Mesendoderm (in vitro differentiated cells): ENCODE data around the gene PGM5.
A peak's percentile ranks its signal among the peaks of the same experiment; 100 is the strongest.
"Not testable (repeated sequence)": the region's sequence is repeated elsewhere in the genome, so short reads cannot be mapped to it uniquely, and the experiment has no call there.

Source experiments
- DNase-seq: peaks from one replicate; pipeline ENCODE4 v3.0.0; 2013
- H2AK5ac ChIP-seq: 2 replicates; pipeline ENCODE4 v1.6.1; 2013; ENCODE audit warnings: low read length, inconsistent platforms
- H2BK120ac ChIP-seq: 2 replicates; pipeline ENCODE4 v1.6.1; 2013; ENCODE audit warnings: low read depth, mild to moderate bottlenecking, low read length, moderate library complexity, mixed read lengths
- H2BK15ac ChIP-seq: replicated peaks from 2 replicates; pipeline ENCODE4 v1.6.1; 2013; ENCODE audit warnings: low read depth, mild to moderate bottlenecking, moderate library complexity
- H2BK5ac ChIP-seq: 2 replicates; pipeline ENCODE4 v1.6.1; 2013; ENCODE audit warnings: low read length, inconsistent platforms
- H3K18ac ChIP-seq: 2 replicates; pipeline ENCODE4 v1.6.1; 2013; ENCODE audit warnings: mild to moderate bottlenecking, low read length, mixed read lengths
- H3K23ac ChIP-seq: one replicate; pipeline ENCODE4 v1.6.1; 2013; ENCODE audit warnings: low read length
- H3K27ac ChIP-seq: 2 replicates; pipeline ENCODE4 v1.5.1; 2013; ENCODE audit warnings: low read depth, mild to moderate bottlenecking, inconsistent platforms, low read length, moderate library complexity
- H3K27me3 ChIP-seq: 2 replicates; pipeline ENCODE4 v1.6.1; 2013; ENCODE audit warnings: low read length, control low read depth, mild to moderate bottlenecking, inconsistent platforms; ENCODE audit not compliant: insufficient read depth, poor library complexity
- H3K36me3 ChIP-seq: 2 replicates; pipeline ENCODE4 v1.6.1; 2013; ENCODE audit warnings: low read length, inconsistent platforms; ENCODE audit not compliant: control insufficient read depth, insufficient read depth
- H3K4ac ChIP-seq: one replicate; pipeline ENCODE4 v1.6.1; 2013; ENCODE audit warnings: low read depth, mild to moderate bottlenecking, low read length, moderate library complexity
- H3K4me1 ChIP-seq: 2 replicates; pipeline ENCODE4 v1.6.1; 2013; ENCODE audit warnings: low read depth, low read length, inconsistent platforms; ENCODE audit not compliant: control insufficient read depth
- H3K4me2 ChIP-seq: 2 replicates; pipeline ENCODE4 v1.6.1; 2013; ENCODE audit warnings: low read length
- H3K4me3 ChIP-seq: 2 replicates; pipeline ENCODE4 v1.5.1; 2013; ENCODE audit warnings: mild to moderate bottlenecking, low read length
- H3K56ac ChIP-seq: one replicate; pipeline ENCODE4 v1.6.1; 2013; ENCODE audit warnings: low read length
- H3K79me1 ChIP-seq: 2 replicates; pipeline ENCODE4 v1.6.1; 2013; ENCODE audit warnings: low read length, inconsistent platforms
- H3K79me2 ChIP-seq: 2 replicates; pipeline ENCODE4 v1.6.1; 2013; ENCODE audit warnings: mild to moderate bottlenecking, low read length; ENCODE audit not compliant: control insufficient read depth, insufficient read depth
- H3K9ac ChIP-seq: 2 replicates; pipeline ENCODE4 v1.6.1; 2013; ENCODE audit warnings: low read length, inconsistent platforms
- H4K5ac ChIP-seq: one replicate; pipeline ENCODE4 v1.6.1; 2013; ENCODE audit warnings: low read length
- H4K8ac ChIP-seq: one replicate; pipeline ENCODE4 v1.6.1; 2013; ENCODE audit warnings: low read depth, mild to moderate bottlenecking, control low read depth, low read length, moderate library complexity
- WGBS: extraction: QIAGEN DNeasy Blood & Tissue Kit; methylation state at CpG from one replicate; pipeline ENCODE4 v1.1.7; 2013; ENCODE audit warnings: low lambda C conversion rate, missing lambda C conversion rate; ENCODE audit not compliant: insufficient coverage; ENCODE audit errors: extremely low coverage; 5-methylcytosine and 5-hydroxymethylcytosine counted together

Gene PGM5

GRCh38 chr9:68411865-68412264, 55.5 kb downstream of the PGM5 start:
- not testable (repeated sequence) for H3K79me1 ChIP-seq, H3K4me2 ChIP-seq, H2BK5ac ChIP-seq, H3K18ac ChIP-seq, DNase-seq, H3K23ac ChIP-seq, H3K36me3 ChIP-seq, H3K27me3 ChIP-seq, H3K4me3 ChIP-seq, H2BK120ac ChIP-seq, H3K56ac ChIP-seq, H3K79me2 ChIP-seq, H4K8ac ChIP-seq, H3K9ac ChIP-seq, H3K4ac ChIP-seq, H3K27ac ChIP-seq, H3K4me1 ChIP-seq, H2AK5ac ChIP-seq, H2BK15ac ChIP-seq, H4K5ac ChIP-seq

- not testable (repeated sequence) for H4K5ac ChIP-seq, H3K36me3 ChIP-seq, H2BK5ac ChIP-seq, H3K56ac ChIP-seq, H3K27ac ChIP-seq, H2BK15ac ChIP-seq, H3K27me3 ChIP-seq, H3K9ac ChIP-seq, H3K79me1 ChIP-seq, H3K4me2 ChIP-seq, H3K4ac ChIP-seq, H2AK5ac ChIP-seq, DNase-seq, H3K18ac ChIP-seq, H3K23ac ChIP-seq, H3K79me2 ChIP-seq, H4K8ac ChIP-seq, H3K4me1 ChIP-seq, H3K4me3 ChIP-seq, H2BK120ac ChIP-seq
- WGBS: no CpG with 5 or more reads among the region's 2 CpGs
Observed at GRCh38 chr9:68412754-68413153, 56.3 kb downstream of the PGM5 start.

DNA sequence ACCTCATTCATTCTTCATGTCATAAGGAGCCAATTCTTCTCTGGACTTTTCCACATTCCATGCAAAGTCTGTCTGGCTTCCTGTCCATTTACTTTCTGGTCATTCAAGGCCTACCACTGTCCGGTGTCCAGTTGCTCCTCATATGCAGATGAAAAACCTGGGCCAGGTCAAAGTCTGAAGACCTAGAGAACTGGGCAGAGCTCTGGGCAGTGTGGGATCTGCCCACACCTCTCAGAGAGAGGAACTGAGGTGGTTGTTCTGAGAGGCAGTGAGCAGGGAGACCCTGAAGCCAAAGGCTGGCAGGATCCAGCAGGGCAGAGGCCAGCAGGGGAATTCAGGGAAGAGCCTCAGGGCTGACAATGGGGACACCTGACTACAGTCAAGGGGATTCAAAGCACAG, 58.7 kb downstream of the PGM5 start:
- WGBS: no CpG with 5 or more reads among the region's 1 CpG
- H3K79me1 ChIP-seq, H4K5ac ChIP-seq: not testable (repeated sequence)

GRCh38 chr9:68416936-68417564, 60.6 kb downstream of the PGM5 start:
- Histone ChIP-seq H3K9ac (no peak overlapping the region), H4K5ac (no peak overlapping the region), H2BK5ac (no peak overlapping the region), H3K27ac (no peak overlapping the region), H3K79me2 (no peaks in the 10 kb centered on the region), H2BK15ac (no peak overlapping the region), H3K4me1 (no peaks in the 10 kb centered on the region), H3K56ac (no peak overlapping the region), H3K23ac (no peak overlapping the region), H3K27me3 (no peaks in the 10 kb centered on the region), H2BK120ac (no peak overlapping the region), H3K4me2 (no peak overlapping the region), H3K79me1 (no peaks in the 10 kb centered on the region), H4K8ac (no peak overlapping the region), H2AK5ac (no peak overlapping the region), H3K36me3 (no peaks in the 10 kb centered on the region), H3K4ac (no peak overlapping the region), H3K4me3 (no peak overlapping the region), H3K18ac (no peak overlapping the region)
- no CpG with 5 or more reads among the region's 8 CpGs for WGBS
- DNase-seq: peak; percentile 77

More for the DNA sequence above, 58.7 kb downstream of the PGM5 start:
- H3K4ac ChIP-seq, H3K36me3 ChIP-seq, H3K56ac ChIP-seq, H2BK120ac ChIP-seq, H2AK5ac ChIP-seq, H4K8ac ChIP-seq, H3K79me2 ChIP-seq, H3K27ac ChIP-seq, H2BK15ac ChIP-seq, H3K4me3 ChIP-seq, H3K18ac ChIP-seq, H2BK5ac ChIP-seq, H3K23ac ChIP-seq, DNase-seq, H3K4me2 ChIP-seq, H3K27me3 ChIP-seq, H3K9ac ChIP-seq, H3K4me1 ChIP-seq: not testable (repeated sequence)

DNA sequence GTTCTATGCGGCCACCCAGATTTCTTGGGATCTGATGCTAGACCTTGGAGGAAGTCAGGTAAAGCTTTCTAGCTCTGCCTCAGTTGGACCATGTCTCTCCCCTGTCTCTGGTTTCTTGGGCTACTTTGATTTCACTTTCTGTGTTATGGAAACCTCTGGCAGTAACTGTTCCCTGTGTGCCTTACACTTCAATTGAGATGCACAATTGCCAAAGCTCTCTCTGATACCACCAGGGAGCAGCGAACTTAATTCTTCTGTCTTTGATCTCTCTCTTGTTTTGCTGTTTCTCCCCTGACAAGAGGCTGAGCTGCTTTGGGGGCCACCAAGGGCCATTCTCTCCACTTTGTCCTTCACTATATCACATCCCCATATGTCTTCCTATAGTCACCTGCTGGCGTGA, 61.4 kb downstream of the PGM5 start:
- no peaks in the 10 kb centered on the region for H3K36me3 ChIP-seq
- no peaks in the 10 kb centered on the region for H3K79me1 ChIP-seq
- H3K18ac ChIP-seq: no peak overlapping the region
- H3K4ac ChIP-seq: no peak overlapping the region
- H2BK5ac ChIP-seq: no peak overlapping the region
- no peak overlapping the region for H4K8ac ChIP-seq
- H3K4me3 ChIP-seq: no peak overlapping the region
- H3K56ac ChIP-seq: no peak overlapping the region
- DNase-seq: peak; percentile 8
- no peak overlapping the region for H2BK15ac ChIP-seq
- H2AK5ac ChIP-seq: no peak overlapping the region
- no peaks in the 10 kb centered on the region for H3K27me3 ChIP-seq
- H3K4me2 ChIP-seq: no peak overlapping the region
- no peak overlapping the region for H4K5ac ChIP-seq
- no peaks in the 10 kb centered on the region for H3K4me1 ChIP-seq
- H3K27ac ChIP-seq: no peak overlapping the region
- H3K79me2 ChIP-seq: no peaks in the 10 kb centered on the region
- H3K9ac ChIP-seq: no peak overlapping the region
- no peak overlapping the region for H2BK120ac ChIP-seq
- no CpG with 5 or more reads among the region's 3 CpGs for whole genome bisulfite sequencing
- H3K23ac ChIP-seq: no peak overlapping the region

GRCh38 chr9:68418259-68418845, 61.9 kb downstream of the PGM5 start:
- Histone ChIP-seq H3K79me1 (no peaks in the 10 kb centered on the region), H4K5ac (no peak overlapping the region), H4K8ac (no peak overlapping the region), H3K27me3 (no peaks in the 10 kb centered on the region), H3K4ac (no peak overlapping the region), H3K9ac (no peak overlapping the region), H3K23ac (no peak overlapping the region), H2BK5ac (no peak overlapping the region), H2BK120ac (no peak overlapping the region), H3K4me1 (no peaks in the 10 kb centered on the region), H3K4me2 (no peak overlapping the region), H3K18ac (no peak overlapping the region), H3K4me3 (no peak overlapping the region), H3K27ac (no peak overlapping the region), H3K36me3 (no peaks in the 10 kb centered on the region), H3K79me2 (no peaks in the 10 kb centered on the region), H2AK5ac (no peak overlapping the region), H2BK15ac (no peak overlapping the region), H3K56ac (no peak overlapping the region)
- no CpG with 5 or more reads among the region's 11 CpGs for WGBS
- DNase-seq: peak; percentile 31
